HG03060 (cell line): Measurements from ENCODE around the gene TMEM54.

ENCODE experiments used
- ATAC-seq: cut with Tn5 transposase; IDR thresholded peaks from one replicate; pipeline ENCODE4 v1.9.1; 2021; ENCODE audit warnings: low read depth, moderate number of reproducible peaks; ENCODE audit not compliant: unreplicated experiment

Gene TMEM54

GRCh38 chr1:32900956-32901822 lies at the start of gene TMEM54:
Gene TMEM54 (minus strand): TSS chr1:32901389. CDS start chr1:32901238, 151 bp downstream.
- ATAC-seq, result no peak

GRCh38 chr1:32949519-32949918 lies 48.3 kb upstream of the TMEM54 start:
- no peak for ATAC-seq

DNA sequence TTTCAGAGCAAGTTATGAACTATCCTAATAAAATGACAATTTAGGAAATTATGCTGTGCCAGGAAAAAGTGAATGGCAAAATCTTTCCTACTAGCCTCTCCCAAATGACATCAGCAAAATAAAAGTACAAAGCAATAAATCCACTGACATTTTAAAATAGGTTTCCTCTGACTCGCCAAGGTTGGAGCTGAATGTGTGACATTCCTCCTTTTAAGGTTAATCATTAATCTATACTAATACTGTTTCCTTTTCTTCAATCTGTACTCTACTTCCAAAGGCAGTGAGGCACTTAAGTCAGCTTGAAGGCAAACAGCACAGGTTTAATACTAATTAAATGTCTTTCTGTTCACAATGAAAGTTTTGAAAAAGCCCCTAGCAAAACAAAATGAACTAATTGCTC lies 47.7 kb upstream of the TMEM54 start:
- ATAC-seq, result no peak

- ATAC-seq, result no peak
Observed at GRCh38 chr1:32948390-32948722, 47.2 kb upstream of the TMEM54 start.

DNA sequence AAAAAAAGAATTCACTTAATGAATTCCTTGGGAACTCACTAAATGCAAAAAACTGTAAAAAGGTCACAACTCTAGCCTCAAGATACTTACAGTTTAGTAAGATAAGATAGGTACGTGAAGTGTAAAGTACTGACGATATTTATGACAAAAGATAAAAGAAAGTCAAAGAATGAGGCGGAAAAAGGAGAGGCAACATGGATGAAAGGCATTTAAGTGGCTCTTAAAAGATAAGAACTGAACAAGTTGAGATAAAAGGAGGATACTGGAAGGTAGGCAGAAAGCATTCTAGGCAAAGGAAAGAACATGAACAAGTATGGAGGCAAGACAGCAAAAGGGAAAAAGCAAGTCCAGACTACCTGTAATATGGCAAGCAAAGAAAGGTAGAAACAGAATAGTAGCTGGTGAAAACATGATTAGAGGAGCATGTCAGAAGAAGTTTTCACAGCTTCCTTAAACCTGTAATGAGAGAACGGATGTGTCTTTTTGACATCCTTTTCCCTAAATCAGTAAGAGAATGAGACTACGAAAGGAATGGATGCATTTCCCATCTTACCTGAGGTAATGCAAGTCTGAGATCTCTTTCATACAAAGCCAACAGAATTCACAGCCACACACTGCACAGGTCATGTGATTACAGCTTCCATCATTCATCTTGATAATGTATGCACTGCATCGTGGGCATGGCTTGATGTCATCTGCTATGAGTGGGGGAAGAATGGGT lies 46.6 kb upstream of the TMEM54 start:
- no peak for ATAC-seq

DNA sequence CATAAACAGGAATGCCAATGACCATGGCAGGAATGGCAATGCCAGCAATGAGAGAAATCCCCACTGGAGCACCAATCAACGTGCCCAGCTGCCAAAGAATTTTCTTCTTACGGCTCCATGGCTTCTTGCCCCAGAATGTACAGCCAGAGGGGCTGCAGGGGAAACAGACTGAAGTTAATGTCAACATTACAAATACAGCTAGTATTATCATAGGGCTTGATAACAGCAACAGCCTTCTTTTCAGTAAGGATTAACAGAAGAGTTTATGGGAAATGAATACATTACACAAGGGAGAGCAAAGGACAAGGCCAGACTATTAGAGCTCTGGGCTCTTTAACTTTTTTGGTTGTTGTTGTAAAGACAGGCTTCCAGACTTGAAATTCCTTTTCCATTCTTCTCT lies 45.2 kb upstream of the TMEM54 start:
- ATAC-seq, result no peak

GRCh38 chr1:32944180-32944579 lies 43.0 kb upstream of the TMEM54 start:
- no peak for ATAC-seq

DNA sequence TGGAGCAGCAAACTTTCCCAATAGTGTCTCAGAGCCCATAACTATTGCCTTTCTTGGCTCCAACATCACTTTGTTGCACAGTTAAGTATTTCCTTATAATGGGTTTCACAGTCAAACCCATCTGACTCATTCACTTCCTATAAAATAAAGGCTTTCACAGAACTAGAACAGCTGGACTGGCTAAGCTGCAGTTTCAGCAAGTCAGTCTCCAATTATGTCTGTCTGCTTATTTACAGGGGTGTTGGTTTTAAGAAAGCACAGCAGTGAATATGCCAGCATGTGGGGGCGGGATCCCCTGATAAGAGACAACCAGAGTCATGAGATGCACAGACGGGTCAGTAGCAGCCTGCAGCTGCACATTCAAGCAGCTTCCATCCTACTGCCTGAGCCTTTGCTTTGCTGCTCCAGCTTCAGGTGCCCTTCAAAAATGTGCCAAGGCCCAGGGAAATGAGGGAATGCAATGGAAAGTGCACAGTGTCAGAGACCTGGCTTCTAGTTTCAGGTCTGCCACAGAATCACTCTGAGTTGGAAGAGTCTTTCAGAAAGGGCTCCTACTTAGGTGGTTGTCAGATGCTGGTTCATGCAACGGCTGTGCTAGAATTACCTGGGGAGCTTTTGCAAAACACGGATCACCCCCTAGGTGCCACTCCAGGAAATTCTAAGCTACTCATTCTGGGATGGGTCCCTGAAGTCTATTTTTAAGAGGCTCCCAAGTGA lies 38.6 kb upstream of the TMEM54 start:
- ATAC-seq, result no peak

DNA sequence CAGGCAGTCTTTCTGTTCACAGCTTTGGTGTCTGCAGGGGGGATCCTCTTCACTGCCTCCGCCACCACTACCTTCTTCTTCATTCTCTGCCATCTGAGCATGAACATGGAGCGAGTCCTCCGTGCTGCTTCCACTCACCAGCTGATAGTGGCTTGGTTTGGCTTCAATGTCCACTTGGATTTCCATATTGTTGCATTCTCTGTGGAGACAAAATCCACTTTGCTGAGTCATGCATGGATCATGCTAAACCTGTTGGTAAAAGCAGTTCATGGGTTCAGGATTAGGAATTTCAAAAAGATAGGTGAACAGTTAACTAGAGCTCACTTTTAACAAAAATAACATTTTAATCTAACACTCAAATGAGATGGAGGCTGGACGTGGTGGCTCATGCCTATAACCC lies 35.9 kb upstream of the TMEM54 start:
- ATAC-seq, result no peak

GRCh38 chr1:32934535-32934934 lies 33.3 kb upstream of the TMEM54 start:
- no peak for ATAC-seq

GRCh38 chr1:32933742-32934322 lies 32.6 kb upstream of the TMEM54 start:
- no peak for ATAC-seq

DNA sequence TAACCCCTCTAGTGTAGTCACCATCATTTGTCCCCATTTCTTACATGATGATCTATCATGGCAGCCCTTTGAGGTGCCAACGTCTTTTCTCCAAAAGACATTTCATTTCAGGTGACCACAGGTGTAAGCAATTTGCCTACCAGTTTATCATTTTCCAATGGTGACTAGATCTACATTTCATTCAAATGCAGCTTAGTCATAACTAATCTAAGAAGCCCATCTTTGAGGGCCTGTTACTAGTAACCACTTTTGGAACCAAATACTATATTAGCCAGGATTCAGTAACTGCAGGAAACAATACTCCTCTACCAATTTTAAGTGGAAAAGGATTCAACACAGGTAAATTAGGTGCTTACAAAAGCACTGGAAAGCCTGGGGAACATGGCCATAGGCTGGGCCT lies 30.6 kb upstream of the TMEM54 start:
- no peak for ATAC-seq

DNA sequence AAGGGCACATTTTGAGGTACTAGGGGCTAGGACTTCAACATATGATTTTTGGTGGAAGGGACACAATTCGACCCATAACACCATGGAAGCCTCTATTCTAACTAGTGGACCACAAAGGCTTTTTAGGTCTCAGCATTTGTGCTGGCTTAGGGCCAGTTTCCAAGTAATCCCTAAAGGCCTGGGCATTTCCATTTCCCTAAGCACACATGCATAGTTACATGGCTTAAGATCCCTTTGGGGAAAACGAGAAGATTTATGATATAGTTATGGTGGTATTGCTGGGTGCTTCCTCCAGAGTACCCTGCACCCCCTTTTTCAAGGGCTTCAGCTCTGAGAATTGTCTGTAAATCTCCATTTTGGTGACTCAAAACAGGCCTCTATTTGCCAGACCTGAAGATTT lies 28.2 kb upstream of the TMEM54 start:
- ATAC-seq, result no peak

GRCh38 chr1:32928715-32929114 lies 27.5 kb upstream of the TMEM54 start:
- no peak for ATAC-seq

- ATAC-seq, result no peak
Observed at GRCh38 chr1:32928285-32928684, 27.1 kb upstream of the TMEM54 start.

GRCh38 chr1:32927441-32927840 lies 26.3 kb upstream of the TMEM54 start:
- no peak for ATAC-seq

DNA sequence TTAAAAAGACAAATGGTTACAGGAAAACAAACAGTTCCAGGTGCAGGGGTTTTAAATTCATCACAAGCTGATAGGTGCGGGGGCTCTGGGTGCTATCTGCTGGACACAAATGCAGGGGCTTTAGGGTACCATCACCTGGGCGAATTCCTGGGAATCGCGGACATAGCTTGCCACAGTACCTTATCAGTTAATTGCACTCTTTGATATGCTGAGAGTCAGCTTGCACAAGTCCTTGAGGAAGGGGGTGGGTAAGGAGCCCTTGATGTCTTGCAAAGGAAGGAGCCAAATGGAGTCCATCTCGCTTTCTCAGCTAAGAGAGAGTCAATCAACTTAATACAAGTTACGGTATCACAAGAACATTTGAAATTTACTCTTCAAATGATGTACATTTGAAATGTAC lies 25.4 kb upstream of the TMEM54 start:
- ATAC-seq, result no peak

- ATAC-seq, result no peak
Observed at GRCh38 chr1:32925403-32926162, 24.4 kb upstream of the TMEM54 start.

GRCh38 chr1:32924881-32925344 lies 23.7 kb upstream of the TMEM54 start:
- no peak for ATAC-seq

DNA sequence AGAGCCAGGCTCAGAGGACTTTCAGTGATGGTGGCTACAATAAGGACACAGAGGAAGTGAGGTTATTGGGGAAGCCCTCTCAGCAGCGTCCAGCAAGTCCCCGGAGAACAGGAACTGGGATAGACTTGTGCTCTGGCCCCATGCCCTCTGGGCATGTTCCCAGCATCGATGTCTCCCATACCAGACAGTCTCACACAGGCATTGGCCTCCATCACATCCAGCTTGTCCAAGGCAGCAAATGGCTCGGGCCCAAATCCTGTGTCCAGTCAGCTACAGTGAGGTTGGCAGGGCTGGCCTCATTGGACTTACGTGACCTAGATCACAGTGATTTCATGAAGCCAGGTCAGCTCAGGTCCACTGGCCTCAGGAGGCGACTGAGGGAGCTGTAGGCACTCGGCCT lies 19.6 kb upstream of the TMEM54 start:
- no peak for ATAC-seq
